Stimulated activated CD4-positive, alpha-beta T cell treated with anti-CD3 and anti-CD28 coated beads, Interleukin-1b, Interleukin-23, amount 100 ng/mL, for 4 hours (primary cell): ENCODE results near the gene TTLL10.

Experiments
- DNase-seq, 2 donors: peaks; one replicate each; pipeline ENCODE4 v3.0.0-alpha.2; 2020; ENCODE audit warnings: low read depth in 2 of 2

Gene TTLL10

GRCh38 chr1:1236176-1236763 lies 62.6 kb downstream of the TTLL10 start:
- no peak for DNase-seq

DNA sequence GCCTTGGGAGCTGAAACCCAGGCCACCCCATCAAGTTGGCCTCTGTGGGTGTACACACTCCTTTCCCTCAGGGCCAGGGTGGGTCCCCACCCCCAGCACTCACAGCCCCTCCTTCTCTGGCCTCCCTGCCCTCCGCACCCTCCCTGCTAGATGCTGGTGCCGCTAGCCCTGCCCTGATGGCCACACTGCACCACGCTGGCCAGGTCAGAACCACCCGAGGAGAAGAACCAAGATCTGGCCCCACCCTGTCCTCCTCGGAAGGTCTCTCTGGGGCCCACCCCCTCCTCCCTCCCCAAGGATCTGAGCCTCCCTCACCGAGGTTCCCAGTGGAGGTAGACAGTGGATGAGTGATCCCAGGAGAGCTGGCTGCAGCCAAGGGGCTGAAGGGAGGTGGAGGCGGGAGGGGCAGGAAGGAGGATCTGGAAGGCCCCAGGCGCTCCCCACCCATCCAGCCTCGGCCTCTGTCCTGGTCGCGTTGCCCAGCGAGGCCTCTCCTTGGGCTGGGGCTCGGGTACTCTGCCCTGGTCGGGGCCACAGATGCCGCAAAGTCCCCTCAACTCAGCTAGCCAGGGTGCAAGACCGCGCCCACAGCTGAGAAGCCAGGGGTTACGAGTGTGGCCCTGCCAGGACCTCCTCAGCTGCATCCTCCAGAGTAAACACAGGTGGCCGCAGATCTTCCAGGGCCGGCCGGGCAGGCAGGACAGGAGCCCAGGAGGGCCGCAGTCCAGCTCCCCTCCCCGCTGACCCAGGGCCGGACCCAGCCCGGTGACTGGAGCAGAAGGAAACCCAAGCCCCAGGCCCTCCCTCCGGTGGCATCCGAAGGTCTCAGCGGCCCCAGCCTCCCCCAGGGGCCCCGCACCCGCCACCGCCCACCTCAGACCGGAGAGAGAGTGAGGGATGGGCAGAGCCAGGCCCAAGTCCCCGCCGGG lies 63.5 kb downstream of the TTLL10 start:
- DNase-seq: no peak

DNA sequence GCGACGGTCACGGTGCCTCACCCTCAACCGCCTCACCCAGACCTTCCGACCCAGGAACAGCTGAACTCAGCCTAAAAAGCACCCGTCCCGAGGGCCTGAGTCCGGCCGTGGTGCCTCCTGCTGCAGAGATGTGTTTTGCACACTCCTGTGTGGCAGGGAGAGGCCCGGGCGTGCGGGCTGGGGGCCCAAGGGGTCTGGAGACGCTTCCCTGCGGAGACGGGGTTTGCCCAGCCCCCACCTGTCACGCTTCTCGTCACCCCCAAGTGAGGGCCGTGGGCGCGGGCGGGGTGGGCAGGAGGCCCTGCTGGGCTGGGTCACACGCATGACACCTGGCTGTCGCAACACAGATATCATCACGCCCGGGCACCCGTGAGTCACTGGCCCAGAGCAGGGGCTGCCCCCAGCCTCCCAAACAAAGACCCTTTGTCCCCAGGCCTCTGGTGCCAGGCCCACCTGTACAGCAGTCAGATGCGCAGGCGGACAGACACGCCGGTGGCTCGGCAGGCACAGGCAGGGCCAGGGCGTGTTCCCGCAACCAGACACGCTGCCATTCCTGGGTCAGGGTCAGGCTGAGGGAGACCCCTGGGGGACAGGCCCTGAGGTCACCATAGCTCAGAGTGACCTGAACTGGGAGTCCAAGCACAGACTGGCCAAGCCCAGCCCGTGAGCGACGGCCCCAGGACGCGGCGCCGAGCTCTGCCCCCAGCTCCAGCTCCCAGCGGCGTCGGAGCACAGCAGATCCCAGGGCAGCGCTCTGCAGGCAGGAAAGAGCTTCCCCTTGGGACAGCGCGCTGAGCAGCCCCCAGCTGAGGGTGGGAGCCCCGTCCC lies 64.4 kb downstream of the TTLL10 start:
- no peak for DNase-seq

GRCh38 chr1:1238702-1239178 lies 65.1 kb downstream of the TTLL10 start:
- DNase-seq: no peak

- DNase-seq: no peak
Observed at GRCh38 chr1:1239227-1239613, 65.5 kb downstream of the TTLL10 start.

DNA sequence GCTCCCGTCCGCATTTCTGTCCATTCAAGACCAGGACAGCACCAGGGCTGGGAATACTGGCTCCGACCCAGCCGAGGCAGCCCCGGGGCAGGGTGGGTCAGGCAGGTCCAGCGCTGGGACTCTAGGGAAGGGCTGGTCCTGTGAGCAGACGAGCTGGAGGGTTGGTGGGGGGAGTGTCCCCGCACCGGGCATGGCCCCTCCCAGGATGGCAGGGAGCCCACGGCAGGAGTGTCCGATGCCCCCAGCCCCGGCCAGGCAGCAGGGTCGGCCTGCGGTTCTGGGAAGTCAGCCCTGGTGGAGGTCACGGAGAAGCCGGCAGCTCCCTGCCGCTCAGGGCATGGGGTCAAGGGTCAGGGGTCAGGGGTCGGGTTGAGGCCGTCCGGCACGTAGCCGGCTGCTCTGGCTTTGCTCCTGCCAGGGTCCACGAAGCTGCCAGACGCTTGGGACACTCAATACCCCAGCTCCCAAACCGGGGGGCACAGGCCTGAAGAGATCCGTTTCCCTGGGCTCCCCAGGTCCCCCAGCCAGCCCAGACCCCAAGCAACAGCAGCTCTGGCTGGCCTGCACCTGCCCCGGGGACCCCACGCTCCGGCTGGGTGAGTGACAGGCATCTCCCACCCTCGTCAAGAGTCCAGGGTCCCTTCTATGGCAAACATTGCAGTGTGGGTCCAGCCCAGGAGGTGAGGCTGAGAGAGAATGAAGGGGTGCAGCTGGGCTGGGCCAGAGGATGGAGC lies 66.1 kb downstream of the TTLL10 start:
- no peak for DNase-seq

- no peak for DNase-seq
Observed at GRCh38 chr1:1240348-1240732, 66.7 kb downstream of the TTLL10 start.

GRCh38 chr1:1240822-1241587 lies 67.3 kb downstream of the TTLL10 start:
- no peak for DNase-seq

DNA sequence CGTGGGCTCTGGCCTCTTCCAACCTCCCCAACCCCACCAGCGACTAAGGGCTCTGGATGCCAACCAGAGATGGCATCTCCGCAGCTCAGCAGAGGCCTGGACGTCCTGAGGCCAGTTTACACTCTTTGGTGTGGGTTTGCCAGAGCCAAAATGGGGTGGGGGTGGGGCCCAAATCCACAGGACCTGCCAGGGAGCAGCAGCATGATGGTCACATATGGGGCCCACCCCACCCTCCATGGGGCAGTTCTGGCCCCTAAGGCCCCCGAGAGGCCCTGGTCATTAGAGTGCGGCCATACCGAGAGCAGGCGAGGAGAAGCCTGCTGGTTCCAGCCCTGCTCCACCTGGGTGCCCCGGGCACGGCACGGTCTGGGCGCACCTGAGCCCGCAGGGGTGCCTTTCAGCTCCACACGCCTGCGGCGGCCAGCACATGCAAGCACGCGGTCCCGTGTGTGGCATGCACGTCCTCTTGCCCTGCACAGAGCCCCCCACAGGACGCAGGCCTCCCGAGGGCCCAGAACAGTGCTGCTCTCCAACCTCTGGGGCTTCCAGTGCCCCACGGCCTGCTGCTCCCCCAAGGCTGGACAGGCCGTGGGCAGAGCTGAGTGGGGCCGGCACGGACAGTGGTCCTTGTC lies 68.0 kb downstream of the TTLL10 start:
- no peak for DNase-seq

DNA sequence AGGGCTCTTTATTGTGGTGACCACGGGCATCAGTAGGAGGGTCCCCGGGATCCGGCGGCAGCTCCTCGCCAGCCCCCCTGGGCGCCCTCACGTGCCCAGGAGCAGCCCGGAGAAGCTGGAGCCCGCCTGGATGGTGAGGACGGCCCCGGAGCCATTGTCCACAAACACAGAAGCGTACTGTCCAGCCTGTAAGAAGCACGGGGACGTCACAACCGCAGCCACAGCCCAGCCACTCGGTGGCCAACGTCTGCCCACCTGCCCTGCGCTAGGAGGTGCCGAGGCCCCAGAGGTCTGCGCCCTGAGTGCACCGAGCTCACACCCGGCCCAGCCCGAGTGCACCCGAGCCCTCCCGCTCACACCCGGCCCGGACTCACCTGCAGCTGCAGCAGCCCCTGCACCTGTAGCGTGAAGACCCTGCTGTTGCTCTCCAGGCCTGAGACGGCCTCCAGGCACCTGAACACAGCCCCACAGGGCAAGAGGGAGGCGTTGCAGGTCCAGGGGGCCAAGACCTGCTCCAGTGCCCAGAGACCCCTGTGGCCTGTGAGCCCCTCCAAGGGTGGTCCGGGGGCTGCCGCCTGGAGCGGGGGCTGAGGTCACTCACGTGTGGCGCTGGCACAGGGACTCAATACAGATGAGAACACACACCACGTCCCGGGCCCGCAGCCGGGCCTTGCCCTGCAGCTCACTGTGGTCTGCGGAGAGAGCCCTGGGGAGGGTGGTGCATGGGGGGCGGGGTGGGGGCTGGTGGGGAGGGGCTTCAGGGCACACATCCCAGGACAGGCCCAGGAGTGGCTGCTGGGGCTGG lies 69.0 kb downstream of the TTLL10 start:
- no peak for DNase-seq

- no peak for DNase-seq
Observed at GRCh38 chr1:1243266-1243660, 69.6 kb downstream of the TTLL10 start.

GRCh38 chr1:1243807-1244191 lies 70.1 kb downstream of the TTLL10 start:
- DNase-seq: no peak

DNA sequence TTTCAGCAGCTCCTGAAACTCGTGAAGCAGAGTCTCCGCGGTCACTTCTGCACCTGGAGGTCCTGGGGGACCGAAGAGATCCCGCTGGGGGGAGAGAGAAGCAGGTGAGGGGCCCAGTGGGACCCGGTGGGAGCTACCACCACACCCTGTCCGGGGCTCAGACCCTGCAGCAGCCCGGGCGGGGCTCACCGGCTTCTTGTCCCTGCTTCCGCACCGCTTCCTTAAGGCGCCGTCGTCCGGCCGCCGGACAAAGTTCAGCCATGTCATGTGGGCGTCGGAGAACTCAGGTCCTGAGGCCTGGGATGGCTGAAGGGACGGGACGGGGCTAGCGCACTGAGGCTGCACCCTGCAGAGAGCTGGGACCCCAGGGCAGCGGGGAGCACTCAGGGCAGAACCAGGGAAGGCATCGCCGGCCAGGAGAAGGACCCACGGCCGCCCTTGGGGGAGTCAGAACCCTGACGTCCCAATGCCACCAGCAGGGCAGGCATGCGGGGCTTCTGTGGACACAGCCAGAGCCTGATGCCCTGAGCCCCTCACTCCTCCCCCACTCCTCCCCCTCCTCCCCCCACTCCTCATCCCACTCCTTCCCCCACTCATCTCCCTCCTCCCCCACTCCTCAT lies 70.6 kb downstream of the TTLL10 start:
- no peak for DNase-seq

GRCh38 chr1:1245178-1245816 lies 71.6 kb downstream of the TTLL10 start:
- no peak for DNase-seq

GRCh38 chr1:1245817-1246576 lies 72.3 kb downstream of the TTLL10 start:
- DNase-seq: no peak

DNA sequence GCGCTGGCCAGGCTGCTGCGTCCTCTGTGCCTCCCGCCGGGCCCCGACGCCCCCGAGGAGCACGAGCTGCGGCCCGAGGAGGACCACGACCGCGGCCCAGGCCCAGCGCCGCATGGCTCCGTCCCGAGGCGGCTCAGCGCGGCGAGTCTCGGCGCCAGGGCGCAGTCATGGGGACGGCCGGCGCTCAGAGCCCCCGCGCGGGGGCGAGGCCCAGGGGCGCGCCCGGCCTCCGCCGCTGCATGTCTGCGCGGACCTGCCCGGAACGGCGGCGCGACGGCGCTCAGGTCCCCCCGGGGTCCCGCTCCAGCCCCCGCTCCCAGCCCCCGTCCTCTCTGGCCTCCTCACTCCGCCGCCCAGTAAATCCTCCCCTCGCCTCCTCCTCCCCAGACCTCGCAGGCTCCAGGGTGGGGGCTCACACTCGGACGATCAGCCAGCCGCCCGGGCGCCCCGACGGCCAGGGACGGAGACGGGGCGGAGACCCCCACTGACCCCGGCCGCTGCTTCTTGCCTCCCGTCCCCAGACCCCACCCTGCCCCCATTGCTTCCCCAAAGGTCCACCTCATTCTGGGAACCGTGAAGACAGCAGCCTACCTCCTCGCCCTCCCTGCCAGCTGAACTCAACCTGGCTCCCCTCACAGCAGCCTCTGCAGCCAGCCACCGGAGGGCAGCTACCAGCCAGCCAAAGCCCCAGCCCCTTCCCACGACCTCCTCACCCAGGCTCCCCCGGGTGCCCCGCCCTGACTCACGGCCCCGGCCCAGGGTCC lies 73.1 kb downstream of the TTLL10 start, which contains the start of gene C1QTNF12:
TSS of gene C1QTNF12 (minus strand) at position 146 of the 764 bp plus-strand sequence. CDS start at position 114, 32 bp downstream.
- DNase-seq: no peak

- DNase-seq: no peak
Observed at GRCh38 chr1:1247341-1247913, 73.7 kb downstream of the TTLL10 start.
